Measurements from ENCODE around the gene IPPK.

The IPPK gene

GRCh38 chr9:92715488-92716231, 45.7 kb upstream of the IPPK start:
- in situ Hi-C loops (cut with HindIII; ENCODE audit: low sequenced_read_pairs): no loop called here
- no peak overlapping the region for H3K4me3 ChIP-seq (ENCODE audit: low read depth, low read length)
- TF ChIP-seq, protein P1, sequence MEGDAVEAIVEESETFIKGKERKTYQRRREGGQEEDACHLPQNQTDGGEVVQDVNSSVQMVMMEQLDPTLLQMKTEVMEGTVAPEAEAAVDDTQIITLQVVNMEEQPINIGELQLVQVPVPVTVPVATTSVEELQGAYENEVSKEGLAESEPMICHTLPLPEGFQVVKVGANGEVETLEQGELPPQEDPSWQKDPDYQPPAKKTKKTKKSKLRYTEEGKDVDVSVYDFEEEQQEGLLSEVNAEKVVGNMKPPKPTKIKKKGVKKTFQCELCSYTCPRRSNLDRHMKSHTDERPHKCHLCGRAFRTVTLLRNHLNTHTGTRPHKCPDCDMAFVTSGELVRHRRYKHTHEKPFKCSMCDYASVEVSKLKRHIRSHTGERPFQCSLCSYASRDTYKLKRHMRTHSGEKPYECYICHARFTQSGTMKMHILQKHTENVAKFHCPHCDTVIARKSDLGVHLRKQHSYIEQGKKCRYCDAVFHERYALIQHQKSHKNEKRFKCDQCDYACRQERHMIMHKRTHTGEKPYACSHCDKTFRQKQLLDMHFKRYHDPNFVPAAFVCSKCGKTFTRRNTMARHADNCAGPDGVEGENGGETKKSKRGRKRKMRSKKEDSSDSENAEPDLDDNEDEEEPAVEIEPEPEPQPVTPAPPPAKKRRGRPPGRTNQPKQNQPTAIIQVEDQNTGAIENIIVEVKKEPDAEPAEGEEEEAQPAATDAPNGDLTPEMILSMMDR (IDR thresholded peaks at IDR 0.05; ENCODE audit: low read depth, low read length, missing control alignments): no peak
- DNase-seq (ENCODE audit: low read depth): no peak

GRCh38 chr9:92714787-92715487, 45.0 kb upstream of the IPPK start:
- TF ChIP-seq, protein P1 (IDR thresholded peaks at IDR 0.05; ENCODE audit: low read depth, low read length, missing control alignments): no peak
- no peak overlapping the region for H3K4me3 ChIP-seq (ENCODE audit: low read depth, low read length)
- in situ Hi-C loops (cut with HindIII; ENCODE audit: low sequenced_read_pairs): no loop called here
- DNase-seq (ENCODE audit: low read depth): no peak

DNA sequence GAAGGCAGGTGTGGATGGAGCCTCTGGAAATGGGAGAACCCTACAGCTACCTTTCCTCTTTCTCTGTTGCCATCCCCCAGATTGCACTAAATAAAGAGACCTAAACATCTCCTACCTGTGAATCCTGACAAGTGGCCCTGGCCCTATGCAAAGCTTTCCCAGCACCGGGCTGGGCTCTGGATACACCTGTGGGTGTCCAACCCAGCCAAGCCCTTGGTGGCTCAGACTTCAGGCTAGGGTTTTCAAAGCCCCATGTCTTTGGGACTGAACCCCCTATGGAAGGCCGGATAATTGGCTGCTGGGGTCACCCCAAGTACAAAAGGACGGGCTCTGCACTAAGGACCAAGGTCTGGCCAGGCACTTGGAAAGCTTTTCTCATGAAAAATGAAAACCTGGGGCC, 44.1 kb upstream of the IPPK start:
- no peak for DNase-seq (ENCODE audit: low read depth)
- in situ Hi-C loops (cut with HindIII; ENCODE audit: low sequenced_read_pairs): no loop called here

DNA sequence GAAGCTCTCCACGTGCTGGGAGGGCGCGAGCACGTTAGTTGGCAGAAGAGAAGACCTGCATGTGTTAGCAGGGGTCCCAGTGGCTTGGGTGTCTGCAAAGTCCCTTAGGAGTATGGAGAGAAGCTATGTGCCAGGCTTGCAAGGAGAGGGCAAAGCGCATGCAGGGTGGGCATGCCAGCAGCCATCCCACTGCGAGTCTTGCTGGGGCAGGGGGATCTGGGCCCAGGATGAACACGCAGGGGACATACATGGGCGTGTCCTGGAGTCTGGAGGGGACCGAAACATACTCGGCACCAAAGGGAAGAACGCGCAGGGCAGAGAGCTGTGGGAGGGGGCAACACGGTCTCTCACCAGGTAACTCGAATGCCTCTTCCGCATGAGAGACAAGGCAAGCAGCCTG, 43.6 kb upstream of the IPPK start:
- H3K4me3 ChIP-seq (ENCODE audit: low read depth, low read length): no peak overlapping the region
- no peak for DNase-seq (ENCODE audit: low read depth)
- TF ChIP-seq, protein P1 (IDR thresholded peaks at IDR 0.05; ENCODE audit: low read depth, low read length, missing control alignments): no peak
- in situ Hi-C loops (cut with HindIII; ENCODE audit: low sequenced_read_pairs): no loop called here

More for the DNA sequence above, 44.1 kb upstream of the IPPK start:
- H3K4me3 ChIP-seq (ENCODE audit: low read depth, low read length): no peak overlapping the region
- TF ChIP-seq, protein P1 (IDR thresholded peaks at IDR 0.05; ENCODE audit: low read depth, low read length, missing control alignments): no peak

GRCh38 chr9:92712767-92713166, 42.8 kb upstream of the IPPK start:
- TF ChIP-seq, protein P1 (IDR thresholded peaks at IDR 0.05; ENCODE audit: low read depth, low read length, missing control alignments): no peak
- H3K4me3 ChIP-seq (ENCODE audit: low read depth, low read length): no peak overlapping the region
- DNase-seq (ENCODE audit: low read depth): no peak
- in situ Hi-C loops (cut with HindIII; ENCODE audit: low sequenced_read_pairs): no loop called here

DNA sequence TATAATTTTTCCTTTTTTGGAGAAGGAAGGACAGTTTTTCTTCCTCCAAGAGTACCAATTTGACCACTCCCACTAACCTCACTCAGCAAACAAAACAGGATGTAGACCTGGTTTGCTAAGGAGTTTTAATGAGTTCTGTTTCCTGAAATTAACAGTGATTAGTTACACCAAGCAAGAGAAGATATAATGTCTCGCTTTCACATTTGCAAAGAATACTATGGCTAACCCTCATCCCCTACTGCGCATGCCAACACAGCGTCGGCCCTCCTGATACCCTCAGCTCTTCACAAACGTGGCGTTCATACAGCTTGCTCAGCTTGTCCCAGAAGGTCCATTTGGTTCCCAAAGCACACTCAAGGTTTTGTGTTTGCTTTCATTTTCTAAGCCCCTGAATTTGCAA, 41.9 kb upstream of the IPPK start:
- DNase-seq (ENCODE audit: low read depth): no peak
- TF ChIP-seq, protein P1 (IDR thresholded peaks at IDR 0.05; ENCODE audit: low read depth, low read length, missing control alignments): no peak
- no peak overlapping the region for H3K4me3 ChIP-seq (ENCODE audit: low read depth, low read length)
- in situ Hi-C loops (cut with HindIII; ENCODE audit: low sequenced_read_pairs): no loop called here

Measured in astrocyte of the cerebellum (primary cell).